ENCODE data around the gene CCDC70. TPM values are rescaled to one million over a fixed set of nuclear protein-coding genes. Genes with fewer than 3 reads are reported as not detected.

CCDC70 gene
- total and polyA plus RNA-seq, 4 donors, result 0.36 TPM; not detected in 3

- no peak for TF ChIP-seq RAD21 (IDR thresholded peaks at IDR 0.05)
- no peak for TF ChIP-seq SP1 (IDR thresholded peaks at IDR 0.05)
- no peak for TF ChIP-seq HNF4G (IDR thresholded peaks at IDR 0.05)
- no peak for TF ChIP-seq TAF1 (conservative IDR thresholded peaks at IDR 0.05)
- TF ChIP-seq EGR1 (IDR thresholded peaks at IDR 0.05; ENCODE audit: low read depth in 2 of 2), result no peak
- TF ChIP-seq FOXA1 (IDR thresholded peaks at IDR 0.05), result no peak
- TF ChIP-seq ATF3 (IDR thresholded peaks at IDR 0.05), result no peak
- no peak for TF ChIP-seq FOXA2 (IDR thresholded peaks at IDR 0.05)
- TF ChIP-seq JUND (IDR thresholded peaks at IDR 0.05), result no peak
- no peak for TF ChIP-seq NR2F2 (IDR thresholded peaks at IDR 0.05)
- TF ChIP-seq MAX (IDR thresholded peaks at IDR 0.05), result no peak
- no peak for TF ChIP-seq GABPA (IDR thresholded peaks at IDR 0.05 in 1 of 2, conservative IDR thresholded peaks at IDR 0.05 in 1 of 2)
- no peak for TF ChIP-seq RXRA (IDR thresholded peaks at IDR 0.05)
- TF ChIP-seq ZBTB33 (IDR thresholded peaks at IDR 0.05), result no peak
- no peak for TF ChIP-seq HNF4A (conservative IDR thresholded peaks at IDR 0.05)
- TF ChIP-seq YY1 (IDR thresholded peaks at IDR 0.05), result no peak
- TF ChIP-seq CTCF (IDR thresholded peaks at IDR 0.05; ENCODE audit: low read depth, low read length, missing input control), result no peak
- TF ChIP-seq REST (IDR thresholded peaks at IDR 0.05), result no peak
- DNase-seq (ENCODE audit: low spot score), result no peak
- peaks cover 0 to 1% (median 0%) of the 10 kb centered on the region in 4 donors for H3K9me3 ChIP-seq (ENCODE audit: control insufficient read depth in 4 of 4, low read length in 3 of 4)
- no peak overlapping the region for H3K27ac ChIP-seq (ENCODE audit: low read depth in 1 of 2, low read length in 2 of 2)
- H3K9ac ChIP-seq (ENCODE audit: low read depth in 1 of 2, low read length in 2 of 2), result no peak overlapping the region
- peaks cover 0 to 2% (median under 1%) of the 10 kb centered on the region in 4 donors for H3K36me3 ChIP-seq (ENCODE audit: control insufficient read depth in 4 of 4, insufficient read depth in 3 of 4, low read depth in 1 of 4, low read length in 3 of 4)
- H3K4me3 ChIP-seq (ENCODE audit: low read depth in 1 of 3, low read length in 3 of 3), result no peak overlapping the region
- 90% methylated on average over 4 of the region's 4 CpGs for WGBS
- H3K4me1 ChIP-seq (ENCODE audit: control insufficient read depth in 4 of 4, insufficient read depth in 4 of 4, low read length in 3 of 4), result no peaks in the 10 kb centered on the region
- no peaks in the 10 kb centered on the region for H3K27me3 ChIP-seq (ENCODE audit: control insufficient read depth in 4 of 4, insufficient read depth in 4 of 4, low read length in 3 of 4)
These were observed 17.4 kb downstream of the CCDC70 start for GRCh38 chr13:51879133-51879532.

Data from liver (tissue), 9 donors.